Measurements from ENCODE around the gene KY. TPM values are rescaled to one million over a fixed set of nuclear protein-coding genes. Genes with fewer than 3 reads are reported as not detected.

The KY gene
- total RNA-seq, 1 donor from 2014 or later = 0.29 TPM

DNA sequence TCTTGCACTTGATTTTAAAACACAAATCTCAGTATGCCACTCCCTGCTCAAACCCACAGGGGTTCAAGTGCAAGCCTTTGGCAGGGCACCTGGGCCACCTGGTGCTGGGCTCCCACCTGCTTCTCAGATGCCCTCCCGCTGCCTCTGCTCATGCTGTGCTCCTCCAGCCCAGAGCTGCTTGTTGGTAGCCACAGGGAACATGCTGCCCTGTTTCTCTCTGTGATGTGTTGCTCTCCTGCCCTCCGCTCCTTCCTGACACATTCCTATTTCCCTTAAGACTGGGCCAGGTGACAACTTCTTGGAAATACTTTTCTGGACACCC, 27.1 kb upstream of the KY start:
- ATAC-seq (peak; percentile 9), DNase-seq (no peak)
- Histone ChIP-seq H3K27ac (no peak overlapping the region), H3K4me1 (no peaks in the 10 kb centered on the region), H3K4me3 (no peak overlapping the region), H3K9me3 (no peaks in the 10 kb centered on the region), H3K27me3 (no peaks in the 10 kb centered on the region), H3K36me3 (no peaks in the 10 kb centered on the region)
- TF ChIP-seq, protein P1, sequence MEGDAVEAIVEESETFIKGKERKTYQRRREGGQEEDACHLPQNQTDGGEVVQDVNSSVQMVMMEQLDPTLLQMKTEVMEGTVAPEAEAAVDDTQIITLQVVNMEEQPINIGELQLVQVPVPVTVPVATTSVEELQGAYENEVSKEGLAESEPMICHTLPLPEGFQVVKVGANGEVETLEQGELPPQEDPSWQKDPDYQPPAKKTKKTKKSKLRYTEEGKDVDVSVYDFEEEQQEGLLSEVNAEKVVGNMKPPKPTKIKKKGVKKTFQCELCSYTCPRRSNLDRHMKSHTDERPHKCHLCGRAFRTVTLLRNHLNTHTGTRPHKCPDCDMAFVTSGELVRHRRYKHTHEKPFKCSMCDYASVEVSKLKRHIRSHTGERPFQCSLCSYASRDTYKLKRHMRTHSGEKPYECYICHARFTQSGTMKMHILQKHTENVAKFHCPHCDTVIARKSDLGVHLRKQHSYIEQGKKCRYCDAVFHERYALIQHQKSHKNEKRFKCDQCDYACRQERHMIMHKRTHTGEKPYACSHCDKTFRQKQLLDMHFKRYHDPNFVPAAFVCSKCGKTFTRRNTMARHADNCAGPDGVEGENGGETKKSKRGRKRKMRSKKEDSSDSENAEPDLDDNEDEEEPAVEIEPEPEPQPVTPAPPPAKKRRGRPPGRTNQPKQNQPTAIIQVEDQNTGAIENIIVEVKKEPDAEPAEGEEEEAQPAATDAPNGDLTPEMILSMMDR (IDR thresholded peaks at IDR 0.05) = no peak
- intact Hi-C loops (cut with DNase I) = no loop called here

DNA sequence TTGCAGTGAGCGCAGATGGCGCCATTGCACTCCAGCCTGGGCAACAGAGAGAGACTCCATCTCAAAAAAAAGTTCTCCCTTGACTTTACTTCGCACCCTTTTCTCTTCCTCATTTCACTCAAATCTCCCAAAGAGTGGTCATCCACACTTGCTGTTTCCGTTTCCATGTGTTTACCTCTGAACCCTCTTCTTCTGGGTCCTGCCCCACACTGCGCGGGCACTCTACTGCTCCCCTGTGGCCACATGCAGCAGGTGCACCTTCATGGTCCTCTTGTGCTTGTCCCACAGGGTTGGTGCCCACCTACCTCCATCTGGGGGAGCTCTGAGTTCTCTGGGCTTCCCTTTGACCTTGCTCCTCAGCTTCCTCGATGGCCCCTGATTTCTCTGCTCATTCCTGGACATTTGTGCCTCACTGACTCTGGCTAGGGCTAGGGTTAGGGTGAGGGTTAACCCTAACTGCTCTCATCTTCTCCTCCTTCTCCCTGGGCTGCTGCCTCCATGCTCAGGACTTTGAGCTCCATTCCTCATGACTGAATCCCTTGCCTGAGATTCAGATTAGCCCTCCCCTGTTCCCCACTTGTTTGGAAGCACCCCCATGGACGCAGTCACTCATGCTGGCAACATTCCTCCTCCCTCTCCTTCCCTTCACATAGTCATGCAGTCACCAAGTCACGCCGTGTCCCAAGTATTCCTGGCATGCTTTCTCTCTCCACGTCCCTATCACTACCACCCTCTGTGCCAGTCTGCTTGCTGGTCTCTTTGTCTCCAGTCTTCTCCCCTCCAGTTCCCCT, 26.6 kb upstream of the KY start:
- no peaks in the 10 kb centered on the region for H3K36me3 ChIP-seq
- no peaks in the 10 kb centered on the region for H3K27me3 ChIP-seq
- intact Hi-C loops (cut with DNase I) = no loop called here
- TF ChIP-seq, protein P1 (IDR thresholded peaks at IDR 0.05) = peak; percentile 43
- no peak overlapping the region for H3K4me3 ChIP-seq
- H3K27ac ChIP-seq = no peak overlapping the region
- DNase-seq (no peak), ATAC-seq (peak; percentile 74)
- H3K9me3 ChIP-seq = no peaks in the 10 kb centered on the region
- H3K4me1 ChIP-seq = no peaks in the 10 kb centered on the region

DNA sequence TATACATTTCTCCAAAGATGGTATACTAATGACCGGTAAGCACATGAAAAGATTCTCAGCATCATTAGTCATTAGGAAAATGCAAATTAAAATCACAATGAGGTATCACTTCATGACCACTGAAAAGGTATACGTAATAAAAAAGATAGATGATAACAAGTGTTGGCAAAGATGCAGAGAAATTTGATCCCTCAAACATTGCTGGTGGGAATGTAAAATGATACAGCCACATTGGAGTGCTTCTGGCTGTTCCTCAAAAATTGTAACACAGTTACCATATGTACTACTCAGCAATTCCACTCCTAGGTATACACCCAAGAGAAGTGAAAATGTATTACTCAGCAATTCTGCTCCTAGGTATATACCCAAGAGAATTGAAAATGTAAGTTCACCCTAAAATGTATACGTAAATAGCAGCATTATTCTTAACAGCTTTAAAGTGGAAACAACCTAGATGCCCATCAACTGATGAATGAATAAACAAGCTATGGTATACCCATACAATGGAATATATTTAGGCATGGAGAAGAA, 25.0 kb upstream of the KY start:
- DNase-seq = no peak
- Histone ChIP-seq H3K27me3 (no peaks in the 10 kb centered on the region), H3K4me1 (no peaks in the 10 kb centered on the region), H3K27ac (no peak overlapping the region), H3K4me3 (no peak overlapping the region), H3K9me3 (no peaks in the 10 kb centered on the region), H3K36me3 (no peaks in the 10 kb centered on the region)
- intact Hi-C loops (cut with DNase I) = no loop called here
- ATAC-seq = no peak
- TF ChIP-seq, protein P1 (IDR thresholded peaks at IDR 0.05) = no peak

DNA sequence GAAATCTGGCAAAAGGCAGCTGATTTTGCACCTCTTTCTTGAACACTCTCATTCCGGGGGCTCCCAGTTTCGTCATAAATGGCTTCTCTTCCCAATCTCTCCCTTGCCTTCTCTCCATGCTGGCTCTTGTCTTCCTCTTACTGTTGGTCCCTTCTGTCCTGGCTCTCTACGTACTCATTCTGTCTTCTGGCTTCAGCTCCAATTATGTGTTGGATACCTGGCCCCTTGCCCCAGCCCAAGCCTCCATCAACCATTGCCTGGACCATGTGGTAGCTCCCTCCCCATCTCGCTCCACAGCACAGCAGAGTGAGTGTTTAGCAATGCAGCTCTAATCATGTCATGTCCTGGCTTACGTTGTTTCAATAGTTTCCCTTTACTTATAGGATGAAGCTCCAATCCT, 21.7 kb upstream of the KY start:
- TF ChIP-seq, protein P1 (IDR thresholded peaks at IDR 0.05) = no peak
- no peak overlapping the region for H3K27ac ChIP-seq
- H3K4me3 ChIP-seq = no peak overlapping the region
- H3K4me1 ChIP-seq = no peaks in the 10 kb centered on the region
- H3K36me3 ChIP-seq = no peaks in the 10 kb centered on the region
- ATAC-seq (no peak), DNase-seq (no peak)
- H3K27me3 ChIP-seq = no peaks in the 10 kb centered on the region
- no peaks in the 10 kb centered on the region for H3K9me3 ChIP-seq
- intact Hi-C loops (cut with DNase I) = no loop called here

DNA sequence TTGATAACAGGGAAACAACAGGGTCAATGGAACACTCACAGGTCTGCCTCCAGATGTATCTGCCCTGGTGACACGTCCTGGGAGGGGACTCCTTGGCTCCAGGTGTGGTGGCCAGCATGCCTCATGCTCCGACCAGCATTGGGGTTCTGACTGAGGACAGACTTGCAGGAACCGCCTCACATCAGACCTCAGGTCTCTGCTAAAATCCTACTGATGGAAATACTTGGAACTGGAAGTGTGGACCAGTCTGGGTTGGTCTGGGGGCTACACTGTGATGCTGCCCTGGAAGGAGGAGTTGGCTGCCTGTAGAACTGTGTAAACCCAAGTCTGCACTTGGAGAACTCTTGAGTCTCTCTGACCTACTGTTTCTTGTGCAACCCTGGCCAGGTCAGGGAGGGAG, 17.1 kb upstream of the KY start:
- intact Hi-C loops (cut with DNase I) = no loop called here
- no peak overlapping the region for H3K27ac ChIP-seq
- no peak for ATAC-seq

More for the DNA sequence above, 17.1 kb upstream of the KY start:
- no peak overlapping the region for H3K4me3 ChIP-seq
- H3K9me3 ChIP-seq = no peaks in the 10 kb centered on the region
- TF ChIP-seq, protein P1 (IDR thresholded peaks at IDR 0.05) = no peak
- H3K4me1 ChIP-seq = no peaks in the 10 kb centered on the region
- H3K36me3 ChIP-seq = no peaks in the 10 kb centered on the region
- no peak for DNase-seq
- no peaks in the 10 kb centered on the region for H3K27me3 ChIP-seq
